Prostate gland (tissue), 2 donors: ENCODE results near the gene SPINK9.

Experiments used
- POLR2A ChIP-seq: fragments of 450-650 bp; IDR thresholded peaks from one replicate; pipeline ENCODE4 v1.6.1; 2016; ENCODE audit warnings: antibody characterized with exemption, mild to moderate bottlenecking
- POLR2AphosphoS5 ChIP-seq: sonication (generic); formaldehyde crosslinking; IDR thresholded peaks from one replicate; pipeline ENCODE4 v1.6.1; 2017; ENCODE audit warnings: antibody characterized with exemption
- TF ChIP-seq, protein P1 (sequence below), 4 experiments: fragments of 200-600 bp in 2 of 4; fragments of 450-650 bp in 2 of 4; sonication (generic) in 2 of 4; IDR thresholded peaks; 1 replicate in 3 of 4; 2 replicates in 1 of 4; pipeline ENCODE4 v1.5.1; 2016 to 2019; ENCODE audit warnings: antibody characterized with exemption in 4 of 4, mild to moderate bottlenecking in 2 of 4, moderate library complexity in 2 of 4

GRCh38 chr5:148352696-148353095, 17.3 kb downstream of the SPINK9 start:
- TF ChIP-seq, protein P1, sequence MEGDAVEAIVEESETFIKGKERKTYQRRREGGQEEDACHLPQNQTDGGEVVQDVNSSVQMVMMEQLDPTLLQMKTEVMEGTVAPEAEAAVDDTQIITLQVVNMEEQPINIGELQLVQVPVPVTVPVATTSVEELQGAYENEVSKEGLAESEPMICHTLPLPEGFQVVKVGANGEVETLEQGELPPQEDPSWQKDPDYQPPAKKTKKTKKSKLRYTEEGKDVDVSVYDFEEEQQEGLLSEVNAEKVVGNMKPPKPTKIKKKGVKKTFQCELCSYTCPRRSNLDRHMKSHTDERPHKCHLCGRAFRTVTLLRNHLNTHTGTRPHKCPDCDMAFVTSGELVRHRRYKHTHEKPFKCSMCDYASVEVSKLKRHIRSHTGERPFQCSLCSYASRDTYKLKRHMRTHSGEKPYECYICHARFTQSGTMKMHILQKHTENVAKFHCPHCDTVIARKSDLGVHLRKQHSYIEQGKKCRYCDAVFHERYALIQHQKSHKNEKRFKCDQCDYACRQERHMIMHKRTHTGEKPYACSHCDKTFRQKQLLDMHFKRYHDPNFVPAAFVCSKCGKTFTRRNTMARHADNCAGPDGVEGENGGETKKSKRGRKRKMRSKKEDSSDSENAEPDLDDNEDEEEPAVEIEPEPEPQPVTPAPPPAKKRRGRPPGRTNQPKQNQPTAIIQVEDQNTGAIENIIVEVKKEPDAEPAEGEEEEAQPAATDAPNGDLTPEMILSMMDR (IDR thresholded peaks at IDR 0.05), result no peak
- TF ChIP-seq POLR2A, result no peak
- no peak for TF ChIP-seq POLR2AphosphoS5
